Measurements from ENCODE around the gene TUBA4A.

GRCh38 chr2:219279916-219280516, 26.3 kb upstream of the TUBA4A start:
- TF ChIP-seq CTCF (IDR thresholded peaks at IDR 0.05): no peak
- TF ChIP-seq POLR2AphosphoS5 (IDR thresholded peaks at IDR 0.05; ENCODE audit: insufficient read depth in 1 of 2, low read depth in 1 of 2): no peak

Data from vagina (tissue), 2 donors.